Lung (tissue), 12 donors: ENCODE data around the gene DDOST. TPM values are rescaled to one million over a fixed set of nuclear protein-coding genes. Genes with fewer than 3 reads are reported as not detected.

ENCODE experiments used
- ATAC-seq: fragments of 200-7000 bp; cut with Tn5 transposase; one replicate; pipeline ENCODE4 v1.9.1; 2020; ENCODE audit warnings: moderate number of reproducible peaks; ENCODE audit not compliant: insufficient read depth, low FRiP score
- DNase-seq, 3 donors: peaks; one replicate each; pipeline ENCODE4 v3.0.0-alpha.2; 2013 to 2017
- H3K27ac ChIP-seq, 2 donors: one replicate each; pipeline ENCODE4 v1.5.1; 2013; ENCODE audit warnings: mild to moderate bottlenecking in 2 of 2, moderate library complexity in 2 of 2, control low read depth in 1 of 2, inconsistent platforms in 1 of 2, low read depth in 1 of 2, low read length in 1 of 2
- H3K27me3 ChIP-seq, 3 donors: one replicate each; pipeline ENCODE4 v1.5.1; 2013; ENCODE audit warnings: low read length in 2 of 3; ENCODE audit not compliant: control insufficient read depth in 3 of 3, insufficient read depth in 3 of 3
- H3K36me3 ChIP-seq, 4 donors: one replicate each; pipeline ENCODE4 v1.5.1; 2013; ENCODE audit warnings: low read length in 4 of 4, mild to moderate bottlenecking in 1 of 4, moderate library complexity in 1 of 4; ENCODE audit not compliant: control insufficient read depth in 4 of 4, insufficient read depth in 4 of 4
- H3K4me1 ChIP-seq, 5 donors: one replicate each; pipeline ENCODE4 v1.5.1; 2013; ENCODE audit warnings: low read length in 5 of 5, mild to moderate bottlenecking in 2 of 5, moderate library complexity in 1 of 5; ENCODE audit not compliant: control insufficient read depth in 5 of 5, insufficient read depth in 5 of 5
- H3K4me3 ChIP-seq: one replicate; pipeline ENCODE4 v1.5.1; 2013; ENCODE audit warnings: mild to moderate bottlenecking, control low read depth, moderate library complexity
- H3K9ac ChIP-seq, 2 donors: one replicate each; pipeline ENCODE4 v1.5.1; 2013; ENCODE audit warnings: low read length in 2 of 2, control low read depth in 1 of 2; ENCODE audit not compliant: insufficient read depth in 1 of 2
- H3K9me3 ChIP-seq, 4 donors: one replicate each; pipeline ENCODE4 v1.5.1; 2013; ENCODE audit warnings: low read length in 3 of 4, mild to moderate bottlenecking in 1 of 4, moderate library complexity in 1 of 4; ENCODE audit not compliant: control insufficient read depth in 4 of 4, insufficient read depth in 3 of 4
- CTCF ChIP-seq: IDR thresholded peaks from 2 replicates; pipeline ENCODE4 v1.5.1; 2012; ENCODE audit warnings: mild to moderate bottlenecking; ENCODE audit errors: control extremely low read depth, extremely low read depth
- WGBS, 2 donors: extraction: QIAGEN DNeasy Blood & Tissue Kit; methylation state at CpG; one replicate each; pipeline ENCODE4 v1.1.7; 2013; 5-methylcytosine and 5-hydroxymethylcytosine counted together
- polyA plus RNA-seq, 2 donors: library from polyadenylated mRNA; stranded (reverse); fragments of 200-250 nt; gene quantifications; one replicate each; pipeline ENCODE4 v1.2.1, GENCODE V29; 2013
- total RNA-seq, 2 donors: library from RNA; depleted of rRNA in 1 of 2; stranded (reverse); fragments of >200 nt in 1 of 2; gene quantifications; one replicate each; pipeline ENCODE4 v1.2.1, GENCODE V29; 2014 to 2021
- donor health status: control.
- donor health status: control.
- donor health status: Bipolar disorder and iron deficiency.
- donor health status: healthy.
- donor health status: DM: yes; HTN: yes; CAD: no.

Gene DDOST
- total and polyA plus RNA-seq, 4 donors, result 121 to 304 (median 228) TPM

- no peak overlapping the region for H3K9ac ChIP-seq
- no peak for TF ChIP-seq CTCF
Measured at GRCh38 chr1:20658166-20658915, 2.8 kb downstream of the DDOST start.

GRCh38 chr1:20657024-20657423, 4.1 kb downstream of the DDOST start:
- 91 to 93% methylated on average over 12 of the region's 12 CpGs for WGBS, 2 donors

More at GRCh38 chr1:20658166-20658915, 2.8 kb downstream of the DDOST start:
- Histone ChIP-seq H3K4me1 (peaks cover 3 to 17% (median 8%) of the 10 kb centered on the region in 5 donors), H3K27me3 (no peaks in the 10 kb centered on the region), H3K36me3 (peaks cover 22 to 35% (median 31%) of the 10 kb centered on the region in 4 donors), H3K4me3 (no peak overlapping the region), H3K27ac (peak overlapping the region in 1 of 2 donors; percentile 34), H3K9me3 (no peaks in the 10 kb centered on the region)
- no peak for ATAC-seq
- DNase-seq, result no peak
- 89 to 92% methylated on average over 16 of the region's 16 CpGs for WGBS, 2 donors

GRCh38 chr1:20654104-20654690, 7.0 kb downstream of the DDOST start:
- no peak for TF ChIP-seq CTCF
- H3K4me3 ChIP-seq, result no peak overlapping the region
- no peak overlapping the region for H3K9ac ChIP-seq
- ATAC-seq (no peak), DNase-seq (no peak)
- no peaks in the 10 kb centered on the region for H3K27me3 ChIP-seq
- no peaks in the 10 kb centered on the region for H3K4me1 ChIP-seq
- 85 to 88% methylated on average over 20 of the region's 20 CpGs for WGBS, 2 donors
- no peak overlapping the region for H3K27ac ChIP-seq
- no peaks in the 10 kb centered on the region for H3K9me3 ChIP-seq
- peaks cover 34 to 66% (median 50%) of the 10 kb centered on the region in 4 donors for H3K36me3 ChIP-seq

More at GRCh38 chr1:20657024-20657423, 4.1 kb downstream of the DDOST start:
- no peak for TF ChIP-seq CTCF
- peaks cover 31 to 48% (median 42%) of the 10 kb centered on the region in 4 donors for H3K36me3 ChIP-seq
- H3K4me3 ChIP-seq, result no peak overlapping the region
- H3K9me3 ChIP-seq, result no peaks in the 10 kb centered on the region
- no peak overlapping the region for H3K27ac ChIP-seq
- DNase-seq, result no peak
- peaks cover 2 to 13% (median 8%) of the 10 kb centered on the region in 5 donors for H3K4me1 ChIP-seq
- H3K27me3 ChIP-seq, result no peaks in the 10 kb centered on the region
- no peak overlapping the region for H3K9ac ChIP-seq
- no peak for ATAC-seq
